CD4-positive, alpha-beta T cell treated with Interleukin-12 subunit alpha and Interleukin-12 subunit beta, for 1 hour (primary cell): ENCODE data around the gene EFCAB8.
A peak's percentile ranks its signal among the peaks of the same experiment; 100 is the strongest.

Experiments
- DNase-seq: peaks from one replicate; pipeline ENCODE4 v3.0.0-alpha.2; 2020

The EFCAB8 gene, protein sequence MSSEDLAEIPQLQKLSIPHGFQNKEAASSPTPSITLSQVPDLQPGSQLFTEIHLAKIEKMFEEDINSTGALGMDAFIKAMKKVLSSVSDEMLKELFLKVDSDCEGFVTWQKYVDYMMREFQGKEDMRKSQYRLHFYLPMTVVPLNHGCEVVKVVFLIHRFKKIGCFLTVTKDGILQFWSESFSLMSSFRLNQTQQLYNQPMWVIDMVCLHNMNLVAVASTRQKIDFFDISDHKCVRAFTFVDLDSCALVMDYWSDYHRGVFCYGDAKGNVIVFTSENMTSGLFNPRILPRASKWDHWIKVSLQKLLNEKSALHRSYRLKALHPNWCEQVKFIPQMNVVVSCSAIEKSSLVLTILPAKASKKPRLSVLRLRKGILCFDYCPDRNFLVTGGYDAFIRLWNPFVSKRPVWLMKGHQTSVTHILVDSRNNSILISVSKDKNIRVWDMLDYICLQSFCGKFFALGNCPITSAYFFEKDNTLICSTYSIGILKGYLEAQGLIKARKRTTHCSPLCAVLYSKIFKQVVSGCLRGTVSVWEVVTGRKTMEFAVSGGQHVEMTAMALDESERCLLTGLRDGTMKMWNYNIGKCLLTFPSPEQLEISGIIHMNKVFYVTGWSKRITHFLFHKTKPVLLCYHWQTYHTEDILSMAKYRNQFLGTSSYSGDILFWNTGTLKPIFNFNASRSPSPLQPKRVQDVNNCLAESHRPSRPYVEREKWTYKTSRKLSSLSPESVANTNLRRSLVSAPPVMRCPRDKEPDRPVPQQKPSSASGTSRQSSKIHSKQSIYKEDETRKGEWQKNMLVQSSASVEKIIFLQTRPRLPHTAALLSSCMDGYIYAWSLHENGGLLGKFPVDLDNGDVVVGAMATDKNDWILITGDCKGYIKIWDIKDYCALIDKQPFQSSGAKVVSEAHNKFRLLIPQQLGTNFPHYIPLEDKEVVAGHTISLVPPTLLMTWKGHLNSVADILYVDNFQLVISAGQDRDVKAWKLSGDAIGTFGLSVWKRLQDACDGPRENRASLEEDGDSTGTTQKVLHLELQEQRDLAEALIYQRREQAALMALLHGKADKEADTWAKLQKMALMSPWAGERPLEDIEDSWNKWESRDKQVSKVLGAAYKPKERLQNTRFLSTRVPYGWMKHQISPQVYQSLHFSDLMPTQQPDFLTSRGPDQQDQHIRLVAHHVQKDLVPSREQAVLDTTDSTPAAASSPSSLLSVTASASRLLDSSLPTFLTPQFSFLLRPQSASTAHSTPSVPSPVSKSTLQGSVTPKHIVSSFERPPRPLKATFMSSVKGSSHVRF

DNA sequence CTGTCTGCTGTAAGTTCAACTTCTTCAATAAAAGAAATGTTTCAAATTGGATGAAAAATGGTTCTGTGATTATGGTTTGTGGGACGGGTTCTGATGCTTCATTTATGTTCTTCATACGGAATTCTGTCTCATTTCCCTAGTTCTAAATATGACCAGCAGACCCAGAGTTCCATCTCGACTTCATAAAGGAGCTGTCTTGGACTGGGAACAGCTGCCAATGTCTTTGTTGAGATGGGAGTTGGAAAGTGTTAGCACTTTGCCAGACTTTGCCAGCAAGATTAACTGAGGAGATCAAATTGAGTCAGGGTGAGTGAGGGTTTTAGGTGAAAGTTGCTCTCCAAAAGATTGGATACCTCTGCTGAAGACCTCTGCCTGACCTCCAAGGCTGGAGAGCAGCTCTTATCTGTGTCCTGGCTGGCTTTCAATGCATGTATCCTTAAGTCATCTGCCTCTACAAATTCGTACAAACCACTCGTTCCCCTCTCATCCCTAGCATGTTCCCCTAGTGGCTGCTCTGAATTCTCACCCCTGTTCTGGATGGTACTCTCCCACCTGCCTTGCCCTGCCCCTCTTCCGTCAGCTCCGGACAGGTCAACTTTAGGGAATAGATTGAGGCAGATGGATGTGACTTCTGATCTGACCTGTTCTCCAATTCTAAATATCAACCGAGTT, at the start of gene EFCAB8:
Gene EFCAB8 (plus strand): TSS at position 223 of the 672 bp plus-strand sequence. CDS start 4,870 bp downstream, outside the sequence.
- DNase-seq, result no peak

DNA sequence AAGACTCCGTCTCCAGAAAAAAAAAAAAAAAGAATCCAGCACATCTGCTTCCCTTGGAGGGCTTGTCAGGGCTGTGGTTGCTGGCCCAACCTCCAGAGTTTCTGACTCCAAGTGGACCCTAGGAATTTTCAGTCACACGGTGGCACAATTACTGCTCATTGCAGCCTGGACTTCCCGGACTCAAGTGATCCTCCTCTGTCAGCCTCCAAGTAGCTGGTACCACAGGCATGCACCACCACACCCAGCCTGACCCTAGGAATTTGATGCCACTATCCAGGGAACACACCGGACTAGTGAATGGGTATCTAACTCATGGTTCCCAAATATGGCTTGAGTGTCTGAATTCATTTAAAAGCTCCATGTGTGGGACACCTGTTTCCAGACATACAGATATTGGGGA, 48.8 kb upstream of the EFCAB8 start:
- no peak for DNase-seq

DNA sequence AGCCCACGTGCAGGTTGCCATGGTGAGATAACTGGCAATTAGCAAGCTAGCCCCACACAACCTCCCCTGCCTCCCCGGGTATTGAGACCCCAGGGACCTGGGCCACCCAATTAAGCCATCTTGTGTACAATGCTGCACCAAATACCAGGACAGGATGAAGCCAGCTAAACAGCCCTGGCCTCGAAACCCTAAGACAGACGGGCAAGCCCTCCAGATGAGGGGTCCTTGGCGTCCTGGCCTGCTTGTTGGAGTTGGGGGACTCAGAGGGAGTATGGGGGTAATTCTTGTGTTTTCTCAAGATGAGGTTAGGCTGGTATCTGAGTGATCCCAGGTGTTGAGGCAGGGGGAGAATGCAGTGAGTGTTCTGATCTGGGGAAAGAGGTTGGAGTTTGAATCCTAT, 47.8 kb upstream of the EFCAB8 start:
- no peak for DNase-seq

DNA sequence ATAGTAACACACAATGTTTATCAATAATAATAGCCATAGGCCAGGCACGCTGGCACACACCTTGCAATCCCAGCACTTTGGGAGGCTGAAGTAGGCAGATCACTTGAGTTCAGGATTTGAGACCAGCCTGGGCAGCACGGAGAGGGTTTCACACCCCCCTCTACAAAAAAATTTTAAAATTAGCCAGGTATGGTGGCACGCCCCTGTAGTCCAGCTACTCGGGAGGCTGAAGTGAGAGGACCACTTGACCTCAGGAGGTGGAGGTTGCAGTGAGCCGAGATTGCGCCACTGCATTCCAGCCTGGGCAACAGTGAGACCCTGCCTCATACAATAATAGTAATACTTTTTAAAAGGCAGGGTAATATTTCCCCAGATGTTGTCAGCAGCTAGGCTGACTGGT, 46.8 kb upstream of the EFCAB8 start:
- no peak for DNase-seq

DNA sequence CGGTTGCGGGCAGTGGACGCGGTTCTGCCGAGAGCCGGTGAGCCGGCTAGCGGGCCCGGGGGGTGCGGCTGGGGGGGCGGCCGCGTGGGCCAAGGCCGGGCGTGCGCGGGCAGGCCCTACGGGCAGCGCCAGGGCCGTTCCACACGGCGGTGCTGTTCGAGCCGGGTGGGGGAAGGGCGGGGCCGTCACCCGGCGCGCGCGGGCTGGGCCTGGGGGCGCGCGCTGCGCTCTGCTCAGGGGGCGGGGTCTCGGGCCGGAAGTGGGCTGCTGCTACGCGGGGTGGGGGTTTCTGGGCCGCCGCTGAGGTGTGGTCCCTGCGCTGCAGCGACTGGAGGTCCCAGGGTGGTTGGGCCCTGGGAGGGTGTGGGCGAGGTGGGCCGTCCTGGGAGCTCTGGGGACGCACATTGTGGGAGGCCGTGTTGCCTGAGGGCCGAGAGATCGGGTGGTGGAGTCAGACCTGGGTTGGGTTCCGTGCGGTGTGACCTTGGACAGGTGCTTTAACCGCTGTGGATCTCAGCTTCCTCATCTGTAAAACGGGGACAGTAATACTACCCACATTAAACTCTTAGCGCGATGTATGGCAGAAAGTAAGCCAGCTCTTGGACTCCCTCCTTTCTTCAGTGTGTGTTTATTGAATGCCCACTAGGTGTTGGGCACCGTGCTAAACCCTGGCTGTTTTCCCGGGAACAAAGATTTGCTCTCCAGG, 38.6 kb upstream of the EFCAB8 start:
- peak; percentile 81 for DNase-seq

DNA sequence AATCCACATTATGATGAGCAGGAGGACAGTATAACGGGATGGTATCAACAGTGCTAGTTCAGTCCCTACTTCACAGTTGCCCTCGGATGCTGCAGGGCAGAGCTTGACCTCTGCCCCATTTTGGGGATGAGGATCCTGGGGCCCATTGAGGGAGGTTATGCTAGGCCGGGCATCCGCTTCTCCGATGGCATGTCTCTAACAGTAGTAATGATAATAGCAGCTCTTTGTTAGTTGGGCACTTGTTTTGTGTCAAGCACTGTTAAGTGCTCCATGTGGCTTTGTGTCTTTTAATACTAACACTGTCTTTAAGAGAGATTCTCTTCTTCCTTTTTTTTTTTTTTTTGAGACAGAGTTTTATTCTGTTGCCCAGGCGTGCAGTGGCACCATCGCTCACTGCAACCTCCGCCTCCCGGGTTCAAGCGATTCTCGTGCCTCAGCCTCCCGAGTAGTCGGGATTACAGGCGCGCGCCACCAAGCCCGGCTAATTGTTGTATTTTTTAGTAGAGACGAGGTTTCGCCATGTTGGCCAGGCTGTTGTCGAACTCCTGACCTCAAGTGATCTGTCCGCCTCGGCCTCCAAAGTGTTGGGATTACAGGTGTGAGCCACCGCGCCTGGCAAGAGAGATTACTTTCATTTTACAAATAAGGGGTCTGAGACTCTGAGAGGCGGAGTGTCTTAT, 37.9 kb upstream of the EFCAB8 start:
- DNase-seq, result no peak

DNA sequence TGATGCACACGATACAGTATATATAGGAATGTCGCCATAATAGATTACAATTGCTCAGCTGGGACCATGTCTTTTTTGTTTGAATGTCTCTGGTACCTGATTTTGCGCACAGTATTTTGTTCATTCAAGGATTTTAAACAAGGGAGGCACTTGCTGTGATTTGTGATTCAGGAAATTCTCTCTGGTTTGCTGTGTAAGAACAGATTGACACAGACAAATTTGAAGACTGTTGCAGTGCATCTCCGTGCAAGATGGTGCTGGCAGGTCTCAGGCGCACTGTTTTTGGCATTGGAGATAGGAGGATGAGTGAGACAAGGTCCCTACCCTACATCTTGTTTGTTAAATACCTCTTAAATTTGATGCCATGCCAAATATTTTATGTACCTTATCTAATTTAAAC, 36.5 kb upstream of the EFCAB8 start:
- no peak for DNase-seq

DNA sequence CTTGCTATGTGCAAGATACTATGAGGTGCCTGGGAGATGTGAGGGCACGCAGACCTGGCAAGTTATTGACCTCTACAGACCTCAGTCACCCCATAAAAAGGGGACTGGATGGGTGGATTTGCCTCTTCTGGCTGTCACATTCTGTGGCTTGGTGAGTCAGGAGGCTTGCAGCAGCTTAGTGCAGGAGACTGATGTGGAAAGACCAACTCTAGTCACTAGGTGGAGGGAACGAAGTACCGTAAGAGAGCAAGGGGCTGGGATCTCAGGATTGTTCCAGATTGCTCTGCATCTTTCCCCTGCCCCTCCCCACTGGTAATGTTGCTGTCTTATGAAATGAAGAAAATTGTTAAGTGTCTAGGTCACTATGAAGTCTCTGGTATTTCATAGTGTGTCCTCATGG, 35.6 kb upstream of the EFCAB8 start:
- DNase-seq, result peak; percentile 13

DNA sequence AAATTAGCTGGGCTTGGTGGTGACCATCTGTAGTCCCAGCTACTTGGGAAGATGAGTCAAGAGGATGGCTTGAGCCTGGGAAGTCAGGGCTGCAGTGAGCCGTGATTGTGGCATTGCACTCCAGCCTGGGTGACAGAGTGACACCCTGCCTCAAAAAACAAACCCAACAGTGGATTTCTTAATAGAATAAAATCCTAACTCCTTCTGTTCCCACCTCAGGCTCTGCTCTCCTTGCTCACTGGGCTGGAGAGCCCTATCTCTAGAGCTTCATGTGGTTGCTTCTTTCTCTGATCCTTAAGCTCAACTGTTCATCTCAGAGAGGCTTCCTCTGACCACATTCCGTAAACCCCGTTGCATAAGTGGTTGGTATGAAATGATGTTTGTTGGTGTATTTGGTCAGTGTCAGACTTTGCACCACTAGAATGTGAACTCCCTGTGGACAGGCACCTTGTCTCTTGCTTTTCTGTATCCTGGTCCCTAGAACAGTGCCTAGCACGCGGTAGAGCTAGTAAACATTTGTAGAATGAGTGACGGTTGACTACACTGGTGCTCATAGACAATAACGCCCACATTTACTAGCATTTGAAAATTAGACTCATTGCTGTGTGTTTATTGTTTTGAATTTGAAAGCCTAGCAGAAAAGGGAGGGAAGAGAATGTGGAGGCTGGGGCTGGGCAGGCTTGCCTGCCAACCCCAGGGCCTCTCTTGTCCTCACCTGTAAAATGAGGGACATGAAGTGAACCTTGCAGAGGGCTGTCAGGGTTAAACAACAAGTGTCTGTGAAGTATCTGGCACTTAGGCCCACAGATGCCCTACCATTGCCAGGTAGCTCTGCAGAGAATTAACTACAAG, 34.8 kb upstream of the EFCAB8 start:
- DNase-seq, result no peak

DNA sequence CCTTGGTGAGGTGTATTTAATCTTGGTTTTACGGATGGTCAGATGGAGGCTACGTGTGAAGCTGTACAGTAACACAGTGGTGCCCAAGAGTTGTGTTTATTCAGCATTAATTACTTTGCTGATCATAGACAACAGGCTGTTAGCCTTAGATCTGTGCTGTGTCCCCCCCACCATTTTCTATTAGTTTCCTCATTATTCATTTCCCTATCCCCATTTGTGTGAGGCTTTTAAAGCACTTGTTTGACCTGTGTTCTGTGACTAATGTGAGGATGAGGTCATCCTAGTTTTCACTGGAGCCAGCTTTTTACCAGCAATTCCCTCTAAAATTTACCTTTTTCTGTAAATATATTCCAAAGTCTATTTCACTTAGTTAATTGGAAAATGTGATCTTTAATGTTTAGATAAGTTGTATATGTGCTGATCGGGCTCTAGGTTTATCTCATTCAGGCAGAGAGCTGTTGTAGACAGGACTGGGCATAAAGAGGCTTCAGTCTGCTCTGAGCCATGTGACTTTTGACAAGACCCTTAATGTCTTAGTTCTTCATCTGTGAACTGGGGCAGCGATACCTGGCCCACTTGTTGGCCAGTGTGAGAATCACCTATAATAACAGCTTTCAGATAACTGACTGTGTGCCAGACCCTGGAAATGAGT, 30.6 kb upstream of the EFCAB8 start:
- no peak for DNase-seq

DNA sequence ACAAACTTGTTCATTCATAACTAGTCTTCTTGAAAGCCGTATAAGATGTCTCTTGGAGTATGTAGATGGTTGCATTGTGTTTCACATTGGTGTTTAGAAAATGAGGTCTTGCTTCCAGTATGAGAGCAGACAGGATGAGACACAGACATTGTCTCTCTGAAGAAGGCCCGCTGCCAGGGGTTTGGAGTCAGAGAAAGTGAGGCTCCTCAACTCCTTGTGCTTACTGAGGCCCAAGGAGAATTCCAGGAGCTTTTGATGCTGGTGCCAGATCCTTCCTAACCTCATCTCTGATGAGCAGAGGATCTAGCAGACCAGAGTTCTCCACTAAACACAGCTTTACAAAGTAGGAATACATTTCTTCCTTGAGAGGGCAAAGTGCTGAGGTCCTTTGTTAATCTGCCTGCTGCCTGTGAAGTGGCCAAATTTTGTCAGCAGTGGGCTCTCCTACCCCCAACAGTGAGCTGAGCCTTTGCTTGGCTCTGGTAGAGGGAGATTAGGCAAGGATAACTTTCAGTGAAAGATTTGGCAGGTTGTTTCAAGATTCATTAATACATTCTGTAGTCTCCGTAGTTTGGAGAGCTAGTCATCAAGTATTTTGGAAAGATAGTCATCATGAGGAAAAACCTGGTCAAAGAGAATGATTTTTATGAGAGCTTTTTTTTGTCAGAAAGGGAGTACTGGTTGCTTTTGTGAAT, 29.3 kb upstream of the EFCAB8 start:
- no peak for DNase-seq

DNA sequence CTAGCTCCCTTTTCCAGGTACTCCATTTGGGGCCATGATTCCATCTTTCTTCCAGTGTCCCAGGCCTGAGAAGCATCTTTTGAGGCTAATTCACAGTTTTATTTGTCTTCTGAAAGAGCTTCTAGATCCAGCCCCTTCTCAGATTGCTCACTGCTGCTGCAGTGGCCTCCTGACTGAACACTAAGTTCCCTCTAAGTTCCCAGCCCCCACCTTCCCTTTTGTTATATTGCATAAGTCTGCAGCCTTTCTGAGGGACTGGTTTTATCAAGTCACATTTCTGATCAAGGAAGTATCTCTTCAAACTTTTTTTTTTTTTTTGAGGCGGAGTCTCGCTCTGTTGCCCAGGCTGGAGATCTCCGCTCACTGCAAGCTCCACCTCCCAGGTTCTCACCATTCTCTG, 28.3 kb upstream of the EFCAB8 start:
- no peak for DNase-seq

DNA sequence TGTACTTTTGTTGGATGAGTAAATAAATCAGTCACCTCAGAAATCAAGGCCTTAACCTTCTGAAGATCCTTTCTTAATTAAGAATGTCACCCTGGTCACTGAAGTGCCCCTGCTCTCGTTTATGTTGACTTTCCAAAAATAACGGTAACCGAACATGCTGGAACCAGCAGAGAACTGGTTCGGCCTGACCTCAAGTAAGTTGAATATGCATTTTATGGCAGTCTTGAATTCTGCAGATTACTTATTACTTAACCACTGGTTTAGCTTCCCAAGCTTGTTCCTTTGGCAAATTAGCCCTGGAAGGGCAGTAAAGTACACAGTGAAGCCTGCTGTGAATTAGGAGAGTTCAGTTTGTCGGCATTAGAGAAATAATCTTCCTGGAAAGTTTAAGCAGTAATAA, 26.7 kb upstream of the EFCAB8 start:
- DNase-seq, result no peak

DNA sequence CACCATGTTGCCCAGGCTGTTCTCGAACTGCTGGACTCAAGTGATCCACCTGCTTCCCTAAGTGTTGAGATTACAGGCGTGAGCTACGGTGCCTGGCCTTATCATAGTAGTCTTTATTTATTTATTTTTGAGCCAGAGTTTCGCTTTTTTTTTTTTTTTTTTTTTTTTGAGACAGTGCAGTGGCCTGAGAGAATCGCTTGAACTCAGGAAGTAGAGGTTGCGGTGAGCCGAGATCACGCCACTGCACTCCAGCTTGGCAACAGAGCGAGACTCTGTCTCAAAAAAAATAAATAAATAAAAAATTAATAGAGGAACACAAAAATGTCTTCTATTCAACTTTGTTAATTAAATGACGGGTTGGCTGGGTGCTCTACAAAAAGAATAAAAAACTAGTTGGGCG, 26.1 kb upstream of the EFCAB8 start:
- peak; percentile 46 for DNase-seq

DNA sequence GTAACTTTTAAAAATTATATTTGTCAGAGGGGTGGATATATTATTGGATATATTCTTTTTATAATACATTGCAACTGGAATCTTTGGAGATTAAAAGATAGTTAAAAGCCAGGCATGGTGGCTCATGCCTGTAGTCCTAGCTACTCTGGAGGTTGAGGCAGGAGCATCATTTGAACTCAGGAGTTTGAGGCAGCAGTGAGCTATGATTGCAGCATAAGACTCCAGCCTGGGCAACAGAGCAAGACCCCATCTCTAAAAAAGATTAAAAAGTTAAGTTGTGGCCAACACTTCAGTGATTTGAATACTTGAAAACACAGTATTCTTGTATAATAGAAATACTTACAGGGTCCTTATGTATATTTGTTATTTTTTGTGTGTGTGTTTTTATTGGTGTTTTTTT, 23.8 kb upstream of the EFCAB8 start:
- no peak for DNase-seq

DNA sequence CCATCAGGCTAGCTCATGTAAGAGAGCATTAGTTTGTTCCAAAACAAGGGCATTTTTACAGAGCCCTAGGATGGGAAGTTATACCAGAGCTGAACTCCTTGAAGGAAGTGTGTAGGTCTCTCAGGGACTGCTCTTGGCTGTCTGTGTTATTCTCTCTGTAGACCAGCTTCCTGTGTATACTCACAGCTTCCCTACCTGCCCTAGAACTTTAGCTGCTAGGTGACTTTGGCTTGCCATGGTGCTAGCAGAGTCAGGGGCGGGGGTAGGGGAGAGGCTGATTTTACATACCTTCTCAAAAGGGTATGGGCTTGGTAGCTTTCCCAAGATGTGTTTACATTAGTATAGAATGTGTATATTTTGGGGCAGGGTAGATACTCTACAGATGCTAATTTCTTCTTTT, 21.6 kb upstream of the EFCAB8 start:
- DNase-seq, result no peak

DNA sequence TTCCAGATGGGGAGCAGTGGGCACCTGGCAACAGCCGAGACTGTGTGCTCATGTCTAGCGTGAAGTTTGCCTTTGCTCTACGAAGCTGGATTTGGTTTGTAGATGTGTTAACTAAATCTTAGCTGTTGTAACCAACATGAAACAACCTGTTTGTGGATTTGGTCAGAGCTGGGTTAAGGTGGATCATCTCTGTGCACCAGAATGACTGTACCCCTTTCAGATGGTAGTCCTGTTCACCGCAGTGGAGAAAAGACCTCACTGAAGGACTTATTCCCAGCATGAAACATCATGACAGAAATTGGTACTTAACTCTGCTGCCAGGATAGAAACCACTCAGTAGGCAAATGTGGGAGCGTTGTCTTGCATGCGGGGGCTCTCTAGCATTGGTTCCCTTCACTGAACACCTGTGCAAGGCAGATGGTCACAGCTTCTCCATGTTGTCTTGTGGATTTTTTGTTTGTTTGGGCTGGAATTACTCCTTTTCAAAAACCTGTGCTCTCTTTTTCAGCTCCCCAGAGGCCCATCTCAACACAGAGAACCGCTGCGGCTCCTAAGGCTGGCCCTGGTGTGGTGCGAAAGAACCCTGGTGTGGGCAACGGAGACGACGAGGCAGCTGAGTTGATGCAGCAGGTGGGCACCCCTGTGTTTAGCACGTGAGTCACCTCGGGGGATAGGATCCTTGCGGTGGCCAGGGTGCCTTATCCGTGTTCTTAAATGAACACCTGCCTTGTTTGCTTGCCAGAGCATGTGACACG, 19.3 kb upstream of the EFCAB8 start:
- DNase-seq, result no peak

DNA sequence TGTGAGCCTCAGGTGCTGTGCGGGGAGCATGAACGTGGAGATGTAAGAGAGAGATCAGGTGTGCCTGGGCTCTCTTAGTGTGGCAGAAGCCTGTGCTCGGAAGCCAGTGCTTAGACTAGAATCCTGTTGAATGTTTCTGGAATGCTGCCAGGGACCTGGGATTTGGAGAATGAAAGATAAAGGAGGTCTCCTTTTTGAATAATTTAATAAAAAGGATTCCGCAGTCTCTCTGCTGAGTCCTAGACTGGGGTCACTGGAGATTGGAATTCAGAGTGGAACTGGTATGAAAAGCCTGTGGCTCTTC, 18.8 kb upstream of the EFCAB8 start:
- no peak for DNase-seq

DNA sequence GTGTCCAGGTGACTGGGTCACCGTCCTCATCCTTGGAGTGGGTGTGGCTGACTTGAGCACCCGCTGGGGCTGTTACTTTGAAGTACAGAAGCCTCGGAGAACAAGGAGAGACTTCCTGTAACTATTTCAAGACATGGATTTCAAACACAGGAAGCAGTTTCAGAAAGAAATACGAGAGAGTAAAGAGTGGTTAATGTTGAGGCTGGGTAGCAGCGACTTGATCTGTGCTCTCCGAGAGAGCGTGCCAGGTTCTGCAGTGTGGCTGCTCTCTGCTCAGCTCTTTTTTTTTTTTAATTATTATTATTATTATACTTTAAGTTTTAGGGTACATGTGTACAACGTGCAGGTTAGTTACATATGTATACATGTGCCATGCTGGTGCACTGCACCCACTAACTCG, 17.5 kb upstream of the EFCAB8 start:
- DNase-seq, result no peak
